Left lung (tissue), 10 donors: ENCODE results near the gene MAP4K1. TPM values are rescaled to one million over a fixed set of nuclear protein-coding genes. Genes with fewer than 3 reads are reported as not detected.

Experiments
- ATAC-seq: fragments of 200-7000 bp; cut with Tn5 transposase; one replicate; pipeline ENCODE4 v1.9.1; 2020; ENCODE audit warnings: moderate library complexity
- DNase-seq, 4 donors: peaks; one replicate each; pipeline ENCODE4 v3.0.0-alpha.2; 2013 to 2020
- H3K27ac ChIP-seq, 2 donors: fragments of 200-600 bp; sonication (generic) in 1 of 2; one replicate each; pipeline versions ENCODE4 v1.5.0 to v1.8.0; 2020 to 2021
- H3K27me3 ChIP-seq, 2 donors: fragments of 200-600 bp; sonication (generic) in 1 of 2; one replicate each; pipeline versions ENCODE4 v1.5.0 to v1.8.0; 2020 to 2021
- H3K36me3 ChIP-seq, 2 donors: fragments of 200-600 bp; sonication (generic) in 1 of 2; one replicate each; pipeline versions ENCODE4 v1.5.0 to v1.8.0; 2020 to 2021
- H3K4me1 ChIP-seq, 2 donors: fragments of 200-600 bp; one replicate each; pipeline ENCODE4 v1.8.0; 2021
- H3K4me3 ChIP-seq, 2 donors: fragments of 200-600 bp; sonication (generic) in 1 of 2; one replicate each; pipeline versions ENCODE4 v1.5.0 to v1.8.0; 2020 to 2021; ENCODE audit warnings: mild to moderate bottlenecking in 1 of 2
- H3K9me3 ChIP-seq, 2 donors: fragments of 200-600 bp; sonication (generic) in 1 of 2; one replicate each; pipeline versions ENCODE4 v1.5.0 to v1.8.0; 2020 to 2021
- CTCF ChIP-seq, 2 donors: fragments of 200-600 bp; sonication (generic) in 1 of 2; IDR thresholded peaks; one replicate each; pipeline versions ENCODE4 v1.5.0 to v1.8.0; 2021; ENCODE audit warnings: antibody characterized with exemption in 2 of 2
- intact Hi-C, 2 donors: fragments of 100-400 bp; cut with DNase I; formaldehyde crosslinking; loops; one replicate each; pipeline versions ENCODE4 v1.11.2 to v1.14.2; 2022
- polyA plus RNA-seq, 6 donors: library from polyadenylated mRNA; unstranded; fragments of 120-200 nt; gene quantifications; one replicate each; pipeline ENCODE4 v1.2.1, GENCODE V29; 2013; ENCODE audit not compliant: insufficient read length in 6 of 6
- total RNA-seq, 2 donors: library from RNA; stranded (reverse); fragmentation: NEBNext Ultra II Directional; extraction: Animal tissue kit (Norgen Biotek cat#: 25700); gene quantifications; one replicate each; pipeline ENCODE4 v1.2.1, GENCODE V29; 2021
- donor health status: DM: no; HTN: yes; CAD: no.
- donor health status: DM: no; HTN: no; CAD: no.

Gene MAP4K1
- total and polyA plus RNA-seq, 8 donors: 3.1 to 10.7 (median 4.4) TPM

- no peak overlapping the region for H3K4me3 ChIP-seq
- no peaks in the 10 kb centered on the region for H3K27me3 ChIP-seq
- ATAC-seq (no peak), DNase-seq (no peak)
- intact Hi-C loops: no loop called here
- peak overlapping the region in 1 of 2 donors; percentile 7 for H3K27ac ChIP-seq
- H3K9me3 ChIP-seq: peaks cover 0 to 17% of the 10 kb centered on the region in 2 donors
- TF ChIP-seq CTCF (IDR thresholded peaks at IDR 0.05): no peak
- H3K36me3 ChIP-seq: no peaks in the 10 kb centered on the region
- peaks cover 0 to 4% of the 10 kb centered on the region in 2 donors for H3K4me1 ChIP-seq
These were observed 79.4 kb downstream of the MAP4K1 start for GRCh38 chr19:38538386-38538785.

Other genes with a start within 250 kb of the MAP4K1 start
- 100 to 1,000 TPM; 140 to 173 TPM for gene PSMD8, start 243.4 kb downstream of the MAP4K1 start, total RNA-seq
- gene PSMD8, start 243.4 kb downstream of the MAP4K1 start, polyA plus RNA-seq: 100 to 1,000 TPM; 116 to 132 (median 126) TPM
- under 1 TPM; 0.34 to 0.52 TPM for gene GGN, start 229.9 kb downstream of the MAP4K1 start, total RNA-seq
- gene GGN, start 229.9 kb downstream of the MAP4K1 start, polyA plus RNA-seq: under 1 TPM in 5 of 6 donors, not detected in 1; 0.16 to 0.77 (median 0.28) TPM
- 1 to 10 TPM in 1 of 2 donors, under 1 TPM in 1; 0.93 to 1.9 TPM for gene SPRED3, start 229.3 kb downstream of the MAP4K1 start, total RNA-seq
- gene SPRED3, start 229.3 kb downstream of the MAP4K1 start, polyA plus RNA-seq: under 1 TPM; 0.27 to 0.93 (median 0.31) TPM
- gene FAM98C, start 214.9 kb downstream of the MAP4K1 start, total RNA-seq: 10 to 100 TPM; 13.8 to 17.3 TPM
- gene FAM98C, start 214.9 kb downstream of the MAP4K1 start, polyA plus RNA-seq: 10 to 100 TPM; 13.3 to 21.2 (median 19.0) TPM
- 10 to 100 TPM in 1 of 2 donors, 1 to 10 TPM in 1; 5.3 to 23.8 TPM for gene RASGRP4, start 191.7 kb downstream of the MAP4K1 start, total RNA-seq
- 1 to 10 TPM; 2.0 to 3.2 (median 2.6) TPM for gene RASGRP4, start 191.7 kb downstream of the MAP4K1 start, polyA plus RNA-seq
- 1 to 10 TPM; 3.6 to 3.9 TPM for gene RYR1, start 184.3 kb downstream of the MAP4K1 start, total RNA-seq
- gene RYR1, start 184.3 kb downstream of the MAP4K1 start, polyA plus RNA-seq: 1 to 10 TPM; 1.5 to 5.8 (median 3.5) TPM
- gene EIF3K, start 1.2 kb upstream of the MAP4K1 start, total RNA-seq: 100 to 1,000 TPM; 184 to 224 TPM
- gene EIF3K, start 1.2 kb upstream of the MAP4K1 start, polyA plus RNA-seq: 100 to 1,000 TPM; 249 to 284 (median 276) TPM
- 100 to 1,000 TPM; 576 to 647 TPM for gene ACTN4, start 29.7 kb upstream of the MAP4K1 start, total RNA-seq
- 100 to 1,000 TPM; 373 to 467 (median 397) TPM for gene ACTN4, start 29.7 kb upstream of the MAP4K1 start, polyA plus RNA-seq
- gene CAPN12, start 126.5 kb upstream of the MAP4K1 start, total RNA-seq: 1 to 10 TPM; 1.7 to 4.5 TPM
- 1 to 10 TPM; 1.6 to 4.9 (median 4.8) TPM for gene CAPN12, start 126.5 kb upstream of the MAP4K1 start, polyA plus RNA-seq
- 1 to 10 TPM in 1 of 2 donors, not detected in 1; 1.4 TPM for gene LGALS7, start 155.6 kb upstream of the MAP4K1 start, total RNA-seq
- under 1 TPM in 1 of 6 donors, not detected in 5; 0.58 TPM for gene LGALS7, start 155.6 kb upstream of the MAP4K1 start, polyA plus RNA-seq
- gene LGALS7B, start 171.2 kb upstream of the MAP4K1 start, total RNA-seq: not detected
- gene LGALS7B, start 171.2 kb upstream of the MAP4K1 start, polyA plus RNA-seq: 1 to 10 TPM in 4 of 6 donors, under 1 TPM in 2; 0.49 to 2.0 (median 1.4) TPM
- gene LGALS4, start 195.0 kb upstream of the MAP4K1 start, total RNA-seq: 1 to 10 TPM in 1 of 2 donors, under 1 TPM in 1; 0.64 to 1.5 TPM
- 1 to 10 TPM; 1.0 to 3.4 (median 1.9) TPM for gene LGALS4, start 195.0 kb upstream of the MAP4K1 start, polyA plus RNA-seq
- gene ECH1, start 213.8 kb upstream of the MAP4K1 start, total RNA-seq: 100 to 1,000 TPM; 154 to 185 TPM
- 100 to 1,000 TPM; 108 to 134 (median 116) TPM for gene ECH1, start 213.8 kb upstream of the MAP4K1 start, polyA plus RNA-seq
- gene HNRNPL, start 232.0 kb upstream of the MAP4K1 start, total RNA-seq: 100 to 1,000 TPM; 252 to 321 TPM
- 100 to 1,000 TPM; 384 to 470 (median 450) TPM for gene HNRNPL, start 232.0 kb upstream of the MAP4K1 start, polyA plus RNA-seq